ENCODE measurements around the gene DPF3.

DNA sequence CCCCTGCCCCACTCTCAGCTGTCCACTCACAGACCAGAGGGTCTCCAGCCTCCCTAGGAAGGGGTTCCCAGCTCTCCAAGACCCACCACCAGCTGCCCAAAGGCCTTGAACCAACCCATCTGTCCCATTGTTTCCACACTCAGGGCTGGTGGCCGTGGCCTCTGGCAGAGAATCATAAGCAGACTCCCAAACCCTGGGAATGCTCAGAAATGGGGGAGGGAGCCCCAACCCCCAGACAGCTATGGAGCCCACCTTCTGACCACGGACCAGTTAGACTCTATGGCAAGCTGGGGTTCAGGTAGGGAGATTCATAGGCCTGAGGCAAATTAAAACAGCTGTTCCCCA is 280.0 kb downstream of the DPF3 start:
- TF ChIP-seq, protein P1, sequence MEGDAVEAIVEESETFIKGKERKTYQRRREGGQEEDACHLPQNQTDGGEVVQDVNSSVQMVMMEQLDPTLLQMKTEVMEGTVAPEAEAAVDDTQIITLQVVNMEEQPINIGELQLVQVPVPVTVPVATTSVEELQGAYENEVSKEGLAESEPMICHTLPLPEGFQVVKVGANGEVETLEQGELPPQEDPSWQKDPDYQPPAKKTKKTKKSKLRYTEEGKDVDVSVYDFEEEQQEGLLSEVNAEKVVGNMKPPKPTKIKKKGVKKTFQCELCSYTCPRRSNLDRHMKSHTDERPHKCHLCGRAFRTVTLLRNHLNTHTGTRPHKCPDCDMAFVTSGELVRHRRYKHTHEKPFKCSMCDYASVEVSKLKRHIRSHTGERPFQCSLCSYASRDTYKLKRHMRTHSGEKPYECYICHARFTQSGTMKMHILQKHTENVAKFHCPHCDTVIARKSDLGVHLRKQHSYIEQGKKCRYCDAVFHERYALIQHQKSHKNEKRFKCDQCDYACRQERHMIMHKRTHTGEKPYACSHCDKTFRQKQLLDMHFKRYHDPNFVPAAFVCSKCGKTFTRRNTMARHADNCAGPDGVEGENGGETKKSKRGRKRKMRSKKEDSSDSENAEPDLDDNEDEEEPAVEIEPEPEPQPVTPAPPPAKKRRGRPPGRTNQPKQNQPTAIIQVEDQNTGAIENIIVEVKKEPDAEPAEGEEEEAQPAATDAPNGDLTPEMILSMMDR (conservative IDR thresholded peaks at IDR 0.05) = no peak
- TF ChIP-seq EZH2 (IDR thresholded peaks at IDR 0.05; ENCODE audit: low read depth) = no peak
